ENCODE results near the gene NRCAM.

NRCAM gene

GRCh38 chr7:108145401-108145800 lies 310.8 kb downstream of the NRCAM start:
- no peak for DNase-seq

GRCh38 chr7:108144931-108145330 lies 311.3 kb downstream of the NRCAM start:
- no peak for DNase-seq

- DNase-seq: no peak
Measured at GRCh38 chr7:108143658-108144420, 312.4 kb downstream of the NRCAM start.

DNA sequence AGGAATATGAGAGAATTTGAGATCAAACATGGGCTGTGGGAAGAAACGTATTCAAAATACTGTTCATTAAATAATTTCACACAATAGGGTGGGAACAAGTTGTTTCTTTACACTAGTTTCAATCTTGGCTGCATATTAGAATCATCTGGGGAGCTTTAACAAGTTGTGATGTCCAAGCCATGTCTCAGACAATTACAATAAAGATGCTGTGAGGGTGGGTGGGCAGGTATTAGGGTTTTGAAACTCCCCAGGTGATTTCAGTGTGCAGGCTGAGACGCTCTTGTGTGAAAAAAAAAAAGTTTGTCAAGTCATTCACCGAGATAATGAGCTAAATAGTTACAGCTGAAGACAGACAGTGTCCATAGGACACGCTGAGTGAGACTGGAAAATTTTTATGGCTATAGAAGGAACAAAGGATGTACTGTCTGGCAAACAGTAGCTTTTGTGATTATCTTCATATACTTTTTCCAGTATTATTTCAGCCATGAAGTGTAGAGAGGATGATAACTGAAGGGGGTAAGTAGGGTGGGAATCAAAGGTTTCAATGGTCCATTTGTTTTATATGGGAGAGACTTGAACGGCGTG lies 313.5 kb downstream of the NRCAM start:
- no peak for DNase-seq

GRCh38 chr7:108142180-108142579 lies 314.1 kb downstream of the NRCAM start:
- no peak for DNase-seq

DNA sequence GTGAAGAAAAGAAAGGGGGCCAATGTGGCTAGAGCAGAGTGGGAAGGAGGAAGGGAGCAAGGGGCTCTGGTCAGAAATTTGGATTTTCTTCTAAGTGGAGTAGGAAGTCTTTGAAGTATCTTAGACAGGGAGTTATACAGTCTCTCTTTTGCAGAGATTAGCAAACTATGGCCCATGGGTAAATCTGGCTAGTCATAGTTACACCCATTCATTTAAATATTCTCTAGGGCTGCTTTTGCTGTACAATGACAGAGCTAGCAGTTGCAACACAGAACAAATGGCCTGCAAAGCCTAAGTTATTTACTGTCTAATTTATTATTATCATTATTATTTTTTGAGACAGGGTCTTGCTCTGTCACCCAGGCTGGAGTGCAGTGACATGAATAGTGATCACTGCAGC lies 315.6 kb downstream of the NRCAM start:
- DNase-seq: no peak

GRCh38 chr7:108138911-108139310 lies 317.3 kb downstream of the NRCAM start:
- no peak for DNase-seq

GRCh38 chr7:108137993-108138392 lies 318.2 kb downstream of the NRCAM start:
- no peak for DNase-seq

- no peak for DNase-seq
Measured at GRCh38 chr7:108137040-108137439, 319.2 kb downstream of the NRCAM start.

DNA sequence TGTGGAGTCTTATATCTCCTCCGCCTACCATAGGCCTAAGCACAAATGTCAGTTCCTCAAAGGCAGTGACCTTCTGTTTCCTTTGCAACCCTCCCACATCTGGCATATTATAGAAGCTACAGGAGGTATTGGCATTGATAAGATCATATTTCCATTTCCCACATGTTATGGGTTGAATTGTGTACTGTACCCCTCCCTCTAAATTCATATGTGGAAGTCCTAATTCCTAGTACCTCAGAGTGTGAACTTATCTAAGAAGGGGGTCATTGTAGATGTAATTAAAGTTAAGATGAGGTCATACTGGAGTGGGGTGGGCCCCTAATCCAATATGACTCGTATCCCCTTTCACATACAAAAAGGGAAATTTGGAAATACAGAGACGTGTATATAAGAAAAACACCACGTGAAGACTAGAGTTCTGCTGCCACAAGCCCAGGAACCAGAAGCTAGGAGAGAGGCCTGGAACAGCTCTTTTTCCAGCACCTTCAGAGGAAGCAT lies 320.0 kb downstream of the NRCAM start:
- DNase-seq: no peak

DNA sequence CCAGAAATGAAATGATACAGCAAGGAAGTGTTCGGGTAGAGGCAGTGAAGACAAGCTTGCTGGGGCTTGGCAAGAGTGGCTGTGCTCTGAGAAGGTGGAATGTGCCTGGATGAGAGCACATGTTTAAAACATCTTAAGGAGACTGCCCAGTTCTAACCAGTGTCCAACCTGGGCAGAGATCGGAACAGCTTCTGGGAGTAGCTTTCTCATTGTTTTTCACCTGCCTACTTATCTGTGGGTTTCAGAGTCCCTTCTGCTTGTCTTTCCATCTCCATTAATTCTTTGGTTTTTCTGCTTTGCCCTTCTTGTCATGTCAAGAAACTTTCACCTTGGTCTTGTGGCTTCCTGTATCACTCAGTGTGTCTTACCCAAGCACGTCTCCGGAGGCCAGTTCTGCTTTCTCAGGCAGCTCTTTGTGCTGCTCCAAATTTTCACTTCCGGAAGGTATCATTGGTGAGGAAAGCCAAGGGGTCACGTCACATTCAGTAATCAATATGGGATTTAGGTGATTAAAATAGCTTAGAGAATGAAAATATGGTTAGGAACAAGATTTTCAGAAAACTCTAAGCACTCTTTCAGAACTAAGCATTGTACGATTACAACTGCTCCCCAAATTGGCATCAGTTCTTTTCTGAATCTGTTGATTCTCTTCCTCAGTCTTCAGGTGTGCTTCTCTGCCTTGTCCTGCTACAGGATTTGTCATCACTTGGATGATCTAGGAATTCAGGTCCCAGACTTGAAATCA lies 320.6 kb downstream of the NRCAM start:
- DNase-seq: no peak

GRCh38 chr7:108134486-108134885 lies 321.8 kb downstream of the NRCAM start:
- no peak for DNase-seq

GRCh38 chr7:108132551-108133265 lies 323.5 kb downstream of the NRCAM start:
- DNase-seq: no peak

DNA sequence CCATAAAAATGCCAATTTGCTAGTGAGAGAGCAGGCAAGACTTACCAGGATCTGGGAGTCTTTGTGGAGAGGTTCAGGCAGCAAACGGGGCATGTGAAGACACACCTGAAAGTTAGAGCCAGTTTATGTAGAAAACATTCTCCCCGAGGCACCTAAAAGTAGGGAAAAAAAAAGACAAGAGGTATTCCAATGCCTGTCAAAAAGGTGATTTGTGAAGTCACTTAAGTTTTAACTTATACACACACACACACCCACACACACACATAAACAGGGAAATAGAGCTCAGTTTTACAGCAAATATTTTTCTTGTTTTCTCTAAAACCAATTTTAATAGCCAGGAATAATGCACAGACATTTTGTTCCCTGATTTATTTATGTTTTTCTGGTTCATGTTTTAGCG lies 326.0 kb downstream of the NRCAM start, which contains the start of gene LAMB4:
TSS of gene LAMB4 (minus strand) at position 101 of the 400 bp plus-strand sequence. CDS start 7,197 bp downstream, outside the sequence.
- no peak for DNase-seq

GRCh38 chr7:108129018-108129965 lies 326.9 kb downstream of the NRCAM start:
- DNase-seq: no peak

DNA sequence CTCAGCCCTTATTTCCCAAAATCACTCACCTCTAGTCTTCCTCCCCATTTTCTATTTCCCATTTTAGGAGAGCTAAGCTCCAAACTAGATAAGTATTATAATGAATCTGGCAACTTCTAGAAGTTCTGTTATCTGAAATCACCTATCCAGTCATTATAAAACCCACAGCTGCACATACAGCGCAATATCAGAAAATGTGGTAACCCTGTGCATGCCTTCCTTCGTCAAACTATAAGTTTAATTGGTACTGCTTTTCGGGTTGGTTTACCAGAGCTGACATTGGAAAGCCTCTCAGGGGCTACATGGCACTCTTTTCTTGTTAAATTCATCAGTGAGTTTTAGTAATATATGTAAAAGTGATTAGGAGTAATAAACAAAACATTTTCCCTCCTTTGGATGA lies 327.7 kb downstream of the NRCAM start:
- DNase-seq: no peak

DNA sequence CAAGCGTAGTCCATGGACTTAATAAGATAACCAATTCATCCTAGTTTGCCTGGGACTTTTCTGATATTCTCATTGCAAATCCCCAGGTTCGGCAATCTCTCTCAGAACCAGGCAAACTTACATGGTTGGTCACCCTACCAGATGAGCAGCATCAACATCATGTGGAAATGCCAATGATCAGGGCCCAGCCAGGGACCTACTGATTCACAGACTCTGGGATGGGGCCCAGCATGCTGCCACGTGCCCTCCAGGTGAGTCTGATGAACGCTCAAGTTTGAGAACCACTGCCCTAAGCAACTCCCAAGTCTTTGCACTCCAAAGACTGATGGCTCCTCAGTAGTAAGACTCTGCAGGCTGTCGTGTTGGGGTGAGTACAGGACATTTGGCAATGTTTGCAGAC lies 328.8 kb downstream of the NRCAM start:
- no peak for DNase-seq

DNA sequence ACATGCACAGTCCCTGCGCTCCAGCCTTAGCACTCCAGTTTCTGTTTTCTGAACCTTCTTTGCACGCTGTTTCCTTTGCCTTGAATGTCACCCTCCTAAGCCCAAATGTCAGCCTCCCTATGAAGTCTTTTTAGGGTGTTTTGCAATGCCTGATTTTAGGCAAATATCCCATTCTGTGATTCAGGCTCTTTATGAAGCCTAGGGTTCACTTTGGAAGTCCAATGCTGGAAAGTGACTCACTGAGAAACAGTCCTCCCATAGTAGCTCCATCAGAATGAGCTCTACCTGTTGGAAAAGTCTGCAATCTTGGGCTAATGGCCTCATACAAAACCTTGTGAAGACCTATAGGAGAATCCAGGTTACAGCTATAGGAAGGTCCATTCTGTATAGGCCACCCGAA lies 331.4 kb downstream of the NRCAM start:
- no peak for DNase-seq

GRCh38 chr7:108122181-108122580 lies 334.1 kb downstream of the NRCAM start:
- DNase-seq: no peak

DNA sequence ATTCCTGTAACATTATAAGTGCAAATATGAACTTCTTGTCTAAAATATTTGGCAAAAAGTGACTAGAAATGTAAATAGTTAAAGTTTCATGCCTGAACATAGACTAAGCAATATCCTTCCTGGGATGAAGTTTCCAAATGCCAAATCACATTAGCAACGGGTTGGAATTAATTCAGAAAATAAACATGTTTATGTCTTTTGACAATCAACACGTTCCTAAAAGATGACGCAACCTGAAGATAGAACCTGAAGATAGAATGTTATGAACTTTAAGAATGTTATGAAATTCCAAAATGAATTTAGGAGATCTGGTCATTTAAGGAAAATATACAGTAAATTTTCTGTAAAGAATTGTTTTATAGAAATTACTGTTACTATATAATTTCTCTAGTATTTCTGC lies 335.3 kb downstream of the NRCAM start:
- DNase-seq: no peak

DNA sequence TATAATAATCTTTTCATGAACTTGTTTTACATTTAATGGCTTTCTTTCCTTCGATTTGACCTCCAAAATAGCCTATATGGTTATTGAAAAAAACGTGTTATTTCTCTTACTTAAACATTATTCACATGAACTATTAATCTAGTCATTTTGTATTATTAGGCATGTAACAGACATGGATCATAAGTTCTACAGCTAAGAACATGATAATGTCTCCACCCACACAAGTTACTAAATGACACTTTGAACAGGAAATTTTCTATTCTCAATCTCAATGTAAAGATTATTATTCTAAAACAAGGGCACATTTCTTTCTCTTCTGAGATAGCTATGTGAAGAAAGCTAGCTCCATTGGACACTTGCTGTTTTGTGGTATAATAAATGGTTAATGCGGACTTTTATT lies 336.0 kb downstream of the NRCAM start:
- no peak for DNase-seq

DNA sequence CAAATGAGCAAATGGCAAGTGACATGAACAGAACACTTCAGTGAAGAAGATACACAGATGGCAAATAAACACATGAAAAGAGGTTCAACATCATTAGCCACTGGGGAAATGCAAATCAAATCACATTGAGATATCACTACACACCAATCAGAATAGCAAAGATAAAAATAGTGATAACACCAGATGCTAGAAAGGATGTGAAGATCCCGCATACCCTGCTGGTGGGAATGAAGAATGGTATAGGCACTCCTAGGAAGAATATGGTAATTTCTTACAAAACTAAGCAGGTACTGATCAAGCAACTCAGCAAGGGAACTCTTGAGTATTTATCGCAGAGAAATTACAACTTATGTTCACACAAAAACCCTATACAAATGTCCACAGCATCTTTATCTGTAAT lies 337.3 kb downstream of the NRCAM start:
- no peak for DNase-seq
